Activated CD4-positive, CD25-positive, alpha-beta regulatory T cell treated with anti-CD3 and anti-CD28 coated beads, Interleukin-2, amount 50 U/mL, for 24 hours (primary cell): Measurements from ENCODE around the gene THSD4.

Experiments
- ATAC-seq, 2 donors: fragments of 150-1000 bp; cut with Tn5 transposase; one replicate each; pipeline ENCODE4 v1.10.0; 2021; ENCODE audit warnings: mild to moderate bottlenecking in 1 of 2, moderate library complexity in 1 of 2

Gene THSD4

GRCh38 chr15:71271327-71271726 lies 156.1 kb downstream of the THSD4 start:
- no peak for ATAC-seq

- ATAC-seq = no peak
Measured at GRCh38 chr15:71272932-71273331, 157.7 kb downstream of the THSD4 start.

- ATAC-seq = no peak
Measured at GRCh38 chr15:71273731-71274447, 158.6 kb downstream of the THSD4 start.

- no peak for ATAC-seq
Measured at GRCh38 chr15:71274448-71274798, 159.2 kb downstream of the THSD4 start.

GRCh38 chr15:71275098-71275497 lies 159.8 kb downstream of the THSD4 start:
- no peak for ATAC-seq

- no peak for ATAC-seq
Measured at GRCh38 chr15:71275566-71276335, 160.5 kb downstream of the THSD4 start.

GRCh38 chr15:71276336-71276665 lies 161.0 kb downstream of the THSD4 start:
- no peak for ATAC-seq

GRCh38 chr15:71278989-71279756 lies 163.9 kb downstream of the THSD4 start:
- no peak for ATAC-seq

- no peak for ATAC-seq
Measured at GRCh38 chr15:71279757-71280141, 164.5 kb downstream of the THSD4 start.

- ATAC-seq = no peak
Measured at GRCh38 chr15:71280206-71280605, 164.9 kb downstream of the THSD4 start.

GRCh38 chr15:71281256-71281655 lies 166.0 kb downstream of the THSD4 start:
- ATAC-seq = no peak

- ATAC-seq = no peak
Measured at GRCh38 chr15:71282076-71282475, 166.8 kb downstream of the THSD4 start.

- no peak for ATAC-seq
Measured at GRCh38 chr15:71288348-71288955, 173.2 kb downstream of the THSD4 start.

GRCh38 chr15:71290002-71290401 lies 174.7 kb downstream of the THSD4 start:
- ATAC-seq = no peak

- ATAC-seq = no peak
Measured at GRCh38 chr15:71290881-71291635, 175.8 kb downstream of the THSD4 start.

GRCh38 chr15:71291723-71292122 lies 176.5 kb downstream of the THSD4 start:
- ATAC-seq = no peak

GRCh38 chr15:71293723-71294122 lies 178.5 kb downstream of the THSD4 start:
- no peak for ATAC-seq

GRCh38 chr15:71294251-71294910 lies 179.1 kb downstream of the THSD4 start:
- no peak for ATAC-seq

- ATAC-seq = peak in 1 of 2 donors; percentile 48
Measured at GRCh38 chr15:71294911-71295602, 179.8 kb downstream of the THSD4 start.

GRCh38 chr15:71295603-71296314 lies 180.5 kb downstream of the THSD4 start:
- ATAC-seq = no peak

GRCh38 chr15:71296315-71296679 lies 181.0 kb downstream of the THSD4 start:
- no peak for ATAC-seq
